SU-DHL-6 (cell line): Measurements from ENCODE around the gene TDRD10.

Source experiments
- H2AFZ ChIP-seq: fragments of 200-600 bp; sonication (generic); 2 replicates; pipeline ENCODE4 v1.6.1; 2014; ENCODE audit warnings: low read depth, mild to moderate bottlenecking, moderate library complexity, mixed read lengths, antibody characterized with exemption, low read length; ENCODE audit not compliant: severe bottlenecking
- H3F3A ChIP-seq: fragments of 200-600 bp; shearing (Covaris generic); 2 replicates; pipeline ENCODE4 v1.6.0; 2016; ENCODE audit warnings: antibody characterized with exemption, mild to moderate bottlenecking; ENCODE audit not compliant: insufficient read depth
- H3K27ac ChIP-seq: fragments of 200-600 bp; sonication (generic); 2 replicates; pipeline ENCODE4 v1.5.1; 2016; ENCODE audit warnings: low read depth, mild to moderate bottlenecking, low read length, moderate library complexity, mixed read lengths
- H3K27me3 ChIP-seq: fragments of 200-600 bp; sonication (generic), shearing (Covaris generic); 2 replicates; pipeline ENCODE4 v1.6.0; 2014; ENCODE audit warnings: mild to moderate bottlenecking, low read length
- H3K36me3 ChIP-seq: fragments of 200-600 bp; sonication (generic); 2 replicates; pipeline ENCODE4 v1.6.1; 2014; ENCODE audit warnings: mild to moderate bottlenecking, low read length, mixed read lengths
- H3K4me2 ChIP-seq: fragments of 300-600, 200-600 bp; shearing (Covaris generic), sonication (generic); 2 replicates; pipeline ENCODE4 v1.6.0; 2014; ENCODE audit warnings: low read length, low read depth, mild to moderate bottlenecking; ENCODE audit not compliant: poor library complexity, severe bottlenecking
- H3K4me3 ChIP-seq: fragments of 200-600 bp; sonication (generic); 2 replicates; pipeline ENCODE4 v1.5.1; 2014; ENCODE audit warnings: antibody characterized with exemption, low read length, mild to moderate bottlenecking, mixed read lengths; ENCODE audit not compliant: insufficient read depth, poor library complexity, severe bottlenecking
- H3K79me2 ChIP-seq: fragments of 200-600 bp; sonication (generic); 2 replicates; pipeline ENCODE4 v1.6.1; 2014; ENCODE audit warnings: mild to moderate bottlenecking, low read length, moderate library complexity; ENCODE audit not compliant: insufficient read depth
- H3K9ac ChIP-seq: fragments of 200-600 bp; sonication (generic); 2 replicates; pipeline ENCODE4 v1.7.0; 2014; ENCODE audit warnings: mild to moderate bottlenecking, low read length
- H3K9me2 ChIP-seq: fragments of 200-600 bp; sonication (generic); replicated peaks from 2 replicates; pipeline ENCODE4 v1.6.1; 2014; ENCODE audit warnings: low read length; ENCODE audit not compliant: insufficient read depth
- H3K9me3 ChIP-seq: fragments of 200-600 bp; sonication (generic); 2 replicates; pipeline ENCODE4 v1.6.1; 2014; ENCODE audit warnings: low read length, mixed read lengths; ENCODE audit not compliant: insufficient read depth
- H4K20me1 ChIP-seq: fragments of 200-600 bp; sonication (generic); 2 replicates; pipeline ENCODE4 v1.6.1; 2014; ENCODE audit warnings: low read depth, mild to moderate bottlenecking, antibody characterized with exemption, low read length, moderate library complexity, mixed read lengths
- EZH2phosphoT487 ChIP-seq: fragments of 200-600 bp; sonication (generic), shearing (Covaris generic); conservative IDR thresholded peaks from 2 replicates; pipeline ENCODE4 v1.6.1; 2018; ENCODE audit warnings: mild to moderate bottlenecking, antibody characterized with exemption, low read length, moderate library complexity, mixed read lengths
- TF ChIP-seq, protein P1 (sequence below): fragments of 200-600 bp; sonication (generic); IDR thresholded peaks from one replicate; pipeline ENCODE4 v1.5.1; 2017; ENCODE audit warnings: antibody characterized with exemption, mild to moderate bottlenecking, low read length, moderate library complexity; ENCODE audit not compliant: insufficient read depth, poor library complexity, severe bottlenecking

TDRD10 gene

DNA sequence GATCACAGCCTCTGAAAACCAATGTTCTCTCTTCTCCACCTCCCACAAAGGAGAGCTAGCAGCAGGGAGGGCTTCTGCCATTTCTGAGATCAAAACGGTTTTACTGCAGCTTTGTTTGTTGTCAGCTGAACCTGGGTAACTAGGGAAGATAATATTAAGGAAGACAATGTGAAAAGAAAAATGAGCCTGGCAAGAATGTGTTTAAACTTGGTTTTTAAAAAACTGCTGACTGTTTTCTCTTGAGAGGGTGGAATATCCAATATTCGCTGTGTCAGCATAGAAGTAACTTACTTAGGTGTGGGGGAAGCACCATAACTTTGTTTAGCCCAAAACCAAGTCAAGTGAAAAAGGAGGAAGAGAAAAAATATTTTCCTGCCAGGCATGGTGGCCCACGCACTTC lies 35.8 kb upstream of the TDRD10 start:
- H2AFZ ChIP-seq = no peak overlapping the region
- no peaks in the 10 kb centered on the region for H3F3A ChIP-seq
- H4K20me1 ChIP-seq = no peaks in the 10 kb centered on the region
- no peaks in the 10 kb centered on the region for H3K9me3 ChIP-seq
- H3K79me2 ChIP-seq = no peaks in the 10 kb centered on the region
- no peak for TF ChIP-seq EZH2phosphoT487
- TF ChIP-seq, protein P1, sequence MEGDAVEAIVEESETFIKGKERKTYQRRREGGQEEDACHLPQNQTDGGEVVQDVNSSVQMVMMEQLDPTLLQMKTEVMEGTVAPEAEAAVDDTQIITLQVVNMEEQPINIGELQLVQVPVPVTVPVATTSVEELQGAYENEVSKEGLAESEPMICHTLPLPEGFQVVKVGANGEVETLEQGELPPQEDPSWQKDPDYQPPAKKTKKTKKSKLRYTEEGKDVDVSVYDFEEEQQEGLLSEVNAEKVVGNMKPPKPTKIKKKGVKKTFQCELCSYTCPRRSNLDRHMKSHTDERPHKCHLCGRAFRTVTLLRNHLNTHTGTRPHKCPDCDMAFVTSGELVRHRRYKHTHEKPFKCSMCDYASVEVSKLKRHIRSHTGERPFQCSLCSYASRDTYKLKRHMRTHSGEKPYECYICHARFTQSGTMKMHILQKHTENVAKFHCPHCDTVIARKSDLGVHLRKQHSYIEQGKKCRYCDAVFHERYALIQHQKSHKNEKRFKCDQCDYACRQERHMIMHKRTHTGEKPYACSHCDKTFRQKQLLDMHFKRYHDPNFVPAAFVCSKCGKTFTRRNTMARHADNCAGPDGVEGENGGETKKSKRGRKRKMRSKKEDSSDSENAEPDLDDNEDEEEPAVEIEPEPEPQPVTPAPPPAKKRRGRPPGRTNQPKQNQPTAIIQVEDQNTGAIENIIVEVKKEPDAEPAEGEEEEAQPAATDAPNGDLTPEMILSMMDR = no peak
- H3K4me3 ChIP-seq = no peak overlapping the region
- H3K9me2 ChIP-seq = no peaks in the 10 kb centered on the region
- H3K27ac ChIP-seq = no peak overlapping the region
- H3K4me2 ChIP-seq = no peak overlapping the region
- no peaks in the 10 kb centered on the region for H3K36me3 ChIP-seq
- H3K27me3 ChIP-seq = no peaks in the 10 kb centered on the region
- H3K9ac ChIP-seq = no peak overlapping the region

DNA sequence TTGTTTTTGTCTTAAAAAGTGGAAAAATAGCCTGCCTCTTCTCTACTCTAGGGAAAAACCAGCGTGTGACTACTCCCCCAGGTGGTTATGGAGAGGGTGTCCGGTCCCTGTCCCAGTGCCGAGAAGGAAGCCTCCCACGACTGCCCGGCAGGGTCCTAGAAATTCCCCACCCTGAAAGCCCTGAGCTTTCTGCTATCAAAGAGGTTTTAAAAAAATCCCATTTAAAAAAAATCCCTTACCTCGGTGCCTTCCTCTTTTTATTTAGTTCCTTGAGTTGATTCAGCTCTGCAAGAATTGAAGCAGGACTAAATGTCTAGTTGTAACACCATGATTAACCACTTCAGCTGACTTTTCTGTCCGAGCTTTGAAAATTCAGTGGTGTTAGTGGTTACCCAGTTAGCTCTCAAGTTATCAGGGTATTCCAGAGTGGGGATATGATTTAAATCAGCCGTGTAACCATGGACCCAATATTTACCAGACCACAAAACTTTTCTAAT lies 35.0 kb upstream of the TDRD10 start:
- Histone ChIP-seq H3K9ac (no peak overlapping the region), H2AFZ (no peak overlapping the region), H3K79me2 (no peaks in the 10 kb centered on the region), H4K20me1 (no peaks in the 10 kb centered on the region), H3K9me2 (no peaks in the 10 kb centered on the region), H3K4me2 (no peak overlapping the region), H3K27me3 (no peaks in the 10 kb centered on the region), H3F3A (no peaks in the 10 kb centered on the region), H3K27ac (no peak overlapping the region), H3K36me3 (no peaks in the 10 kb centered on the region), H3K9me3 (no peaks in the 10 kb centered on the region), H3K4me3 (no peak overlapping the region)
- no peak for TF ChIP-seq EZH2phosphoT487
- TF ChIP-seq, protein P1 = no peak

DNA sequence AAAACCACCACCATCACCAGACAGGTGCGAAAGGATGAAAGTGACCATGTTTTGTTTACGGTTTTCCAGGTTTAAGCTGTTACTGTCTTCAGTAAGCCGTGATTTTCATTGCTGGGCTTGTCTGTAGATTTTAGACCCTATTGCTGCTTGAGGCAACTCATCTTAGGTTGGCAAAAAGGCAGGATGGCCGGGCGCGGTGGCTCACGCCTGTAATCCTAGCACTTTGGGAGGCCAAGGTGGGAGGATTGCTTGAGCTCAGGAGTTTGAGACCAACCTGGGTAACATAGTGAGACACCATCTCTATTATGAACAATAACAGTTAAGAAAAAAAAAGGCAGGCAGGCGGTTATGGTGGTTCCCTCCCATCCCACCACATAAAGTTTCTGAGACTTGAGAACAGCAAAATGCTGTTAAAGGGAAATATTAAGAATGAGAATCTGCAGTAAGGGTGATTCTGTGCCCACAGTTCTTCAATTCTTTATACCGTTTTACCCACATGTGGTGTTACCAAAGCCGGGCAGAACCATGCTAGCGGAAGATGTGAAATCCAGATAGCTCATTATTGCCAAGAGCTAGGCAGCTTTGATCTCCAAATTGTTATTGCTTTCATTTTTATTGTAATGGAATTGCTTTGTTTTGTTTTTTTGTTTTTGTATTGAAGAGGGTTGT lies 34.5 kb upstream of the TDRD10 start:
- Histone ChIP-seq H3K27ac (no peak overlapping the region), H3K27me3 (no peaks in the 10 kb centered on the region), H3K4me2 (no peak overlapping the region), H3K79me2 (no peaks in the 10 kb centered on the region), H3K9me2 (no peaks in the 10 kb centered on the region), H3K4me3 (no peak overlapping the region), H3K9ac (no peak overlapping the region), H2AFZ (no peak overlapping the region), H4K20me1 (no peaks in the 10 kb centered on the region), H3K9me3 (no peaks in the 10 kb centered on the region), H3F3A (no peaks in the 10 kb centered on the region), H3K36me3 (no peaks in the 10 kb centered on the region)
- TF ChIP-seq EZH2phosphoT487 = no peak
- TF ChIP-seq, protein P1 = no peak
